Astrocyte (in vitro differentiated cells and primary cell): ENCODE results near the gene TTC9. TPM values are rescaled to one million over a fixed set of nuclear protein-coding genes. Genes with fewer than 3 reads are reported as not detected.

Source experiments
- DNase-seq: peaks from one replicate; pipeline ENCODE4 v3.0.0-alpha.2; 2010; ENCODE audit warnings: low read depth
- FAIRE-seq: peaks from 2 replicates; lab custom pipeline; 2011; peaks lifted over from hg19 to GRCh38; lab: Jason Lieb, UNC
- H2AFZ ChIP-seq: 2 replicates; pipeline ENCODE4 v1.6.0; 2012; ENCODE audit warnings: low read depth, low read length, inconsistent platforms
- H3K27ac ChIP-seq: 2 replicates; pipeline ENCODE4 v1.5.1; 2011; ENCODE audit warnings: low read depth, low read length, inconsistent platforms
- H3K27me3 ChIP-seq: 2 replicates; pipeline ENCODE4 v1.6.0; 2011; ENCODE audit warnings: low read length, inconsistent platforms; ENCODE audit not compliant: insufficient read depth
- H3K36me3 ChIP-seq: 2 replicates; pipeline ENCODE4 v1.5.1; 2011; ENCODE audit warnings: low read length, inconsistent platforms; ENCODE audit not compliant: insufficient read depth
- H3K4me1 ChIP-seq: 2 replicates; pipeline ENCODE4 v1.5.1; 2011; ENCODE audit warnings: low read length, inconsistent platforms; ENCODE audit not compliant: insufficient read depth
- H3K4me2 ChIP-seq: 2 replicates; pipeline ENCODE4 v1.6.0; 2012; ENCODE audit warnings: low read length, inconsistent platforms
- H3K4me3 ChIP-seq: 2 replicates; pipeline ENCODE4 v1.5.1; 2011; ENCODE audit warnings: low read depth, mild to moderate bottlenecking, low read length, inconsistent platforms; ENCODE audit not compliant: insufficient read depth
- H3K79me2 ChIP-seq: 2 replicates; pipeline ENCODE4 v1.6.0; 2012; ENCODE audit warnings: mild to moderate bottlenecking, low read length, inconsistent platforms; ENCODE audit not compliant: insufficient read depth
- H3K9ac ChIP-seq: 2 replicates; pipeline ENCODE4 v1.6.0; 2012; ENCODE audit warnings: mild to moderate bottlenecking, low read length, inconsistent platforms
- H3K9me3 ChIP-seq: 2 replicates; pipeline ENCODE4 v1.5.1; 2012; ENCODE audit warnings: low read depth, mild to moderate bottlenecking, low read length, inconsistent platforms; ENCODE audit not compliant: insufficient read depth
- H4K20me1 ChIP-seq: 2 replicates; pipeline ENCODE4 v1.6.0; 2012; ENCODE audit warnings: low read length, inconsistent platforms; ENCODE audit not compliant: insufficient read depth
- H3K27ac Mint-ChIP-seq: one replicate; pipeline ENCODE4 v1.8.0; 2021; ENCODE audit warnings: mild to moderate bottlenecking, mixed read lengths; ENCODE audit not compliant: unreplicated experiment
- H3K27me3 Mint-ChIP-seq: one replicate; pipeline ENCODE4 v1.8.0; 2021; ENCODE audit warnings: low read depth, mixed read lengths; ENCODE audit not compliant: unreplicated experiment
- H3K36me3 Mint-ChIP-seq: one replicate; pipeline ENCODE4 v1.8.0; 2021; ENCODE audit warnings: low read depth, mixed read lengths; ENCODE audit not compliant: unreplicated experiment
- H3K4me1 Mint-ChIP-seq: one replicate; pipeline ENCODE4 v1.8.0; 2021; ENCODE audit warnings: low read depth, mixed read lengths; ENCODE audit not compliant: unreplicated experiment
- H3K4me3 Mint-ChIP-seq: one replicate; pipeline ENCODE4 v1.8.0; 2021; ENCODE audit warnings: mild to moderate bottlenecking, moderate library complexity, mixed read lengths; ENCODE audit not compliant: unreplicated experiment
- H3K9me3 Mint-ChIP-seq: one replicate; pipeline ENCODE4 v1.8.0; 2021; ENCODE audit warnings: mild to moderate bottlenecking, mixed read lengths; ENCODE audit not compliant: unreplicated experiment
- CTCF ChIP-seq: IDR thresholded peaks from 2 replicates; pipeline ENCODE4 v1.5.1; 2011; ENCODE audit warnings: low read depth, mild to moderate bottlenecking, inconsistent platforms, low read length, moderate library complexity; ENCODE audit not compliant: insufficient read depth
- EZH2 ChIP-seq: IDR thresholded peaks from 2 replicates; pipeline ENCODE4 v1.6.1; 2012; ENCODE audit warnings: mild to moderate bottlenecking, low read length, inconsistent platforms; ENCODE audit not compliant: insufficient read depth
- total RNA-seq: library from RNA; stranded (reverse); gene quantifications from 2 replicates; pipeline ENCODE4 v1.2.1, GENCODE V29; 2021

Gene TTC9
- total RNA-seq, 1 donor from 2014 or later, result 8.4 TPM

- no peaks in the 10 kb centered on the region for H3K4me1 ChIP-seq
- no peak for FAIRE-seq
- H3K9ac ChIP-seq, result no peak overlapping the region
- DNase-seq, result no peak
- Mint-ChIP-seq H3K27ac (no peak overlapping the region), H3K36me3 (no peaks in the 10 kb centered on the region), H3K9me3 (no peaks in the 10 kb centered on the region), H3K4me3 (no peak overlapping the region), H3K27me3 (peaks cover 6% of the 10 kb centered on the region), H3K4me1 (no peaks in the 10 kb centered on the region)
- TF ChIP-seq EZH2 (no peak), CTCF (no peak)
- H3K36me3 ChIP-seq, result no peaks in the 10 kb centered on the region
- H2AFZ ChIP-seq, result no peak overlapping the region
- H3K79me2 ChIP-seq, result no peaks in the 10 kb centered on the region
- H3K4me3 ChIP-seq, result no peak overlapping the region
- no peaks in the 10 kb centered on the region for H4K20me1 ChIP-seq
- no peak overlapping the region for H3K27ac ChIP-seq
- H3K4me2 ChIP-seq, result no peak overlapping the region
- peaks cover 7% of the 10 kb centered on the region for H3K27me3 ChIP-seq
- no peaks in the 10 kb centered on the region for H3K9me3 ChIP-seq
Observed at GRCh38 chr14:70611216-70611615, 30.5 kb upstream of the TTC9 start.

GRCh38 chr14:70616646-70617045 lies 25.1 kb upstream of the TTC9 start:
- Histone ChIP-seq H4K20me1 (no peaks in the 10 kb centered on the region), H3K4me3 (no peak overlapping the region), H3K4me1 (no peaks in the 10 kb centered on the region), H3K4me2 (no peak overlapping the region), H3K36me3 (no peaks in the 10 kb centered on the region), H3K27me3 (peaks cover 5% of the 10 kb centered on the region), H3K9me3 (no peaks in the 10 kb centered on the region), H3K27ac (no peak overlapping the region), H2AFZ (no peak overlapping the region), H3K79me2 (no peaks in the 10 kb centered on the region), H3K9ac (no peak overlapping the region)
- Mint-ChIP-seq H3K27me3 (peaks cover 2% of the 10 kb centered on the region), H3K4me1 (no peaks in the 10 kb centered on the region), H3K27ac (no peak overlapping the region), H3K4me3 (no peak overlapping the region), H3K9me3 (no peaks in the 10 kb centered on the region), H3K36me3 (no peaks in the 10 kb centered on the region)
- FAIRE-seq, result no peak
- TF ChIP-seq CTCF, result no peak
- no peak for TF ChIP-seq EZH2
- DNase-seq, result no peak

- no peak for TF ChIP-seq EZH2
- TF ChIP-seq CTCF, result no peak
- Histone ChIP-seq H3K79me2 (no peaks in the 10 kb centered on the region), H3K4me3 (no peak overlapping the region), H3K27me3 (peaks cover 5% of the 10 kb centered on the region), H2AFZ (no peak overlapping the region), H3K27ac (no peak overlapping the region), H3K9me3 (no peaks in the 10 kb centered on the region), H3K9ac (no peak overlapping the region), H3K4me2 (no peak overlapping the region), H3K36me3 (no peaks in the 10 kb centered on the region), H3K4me1 (no peaks in the 10 kb centered on the region), H4K20me1 (no peaks in the 10 kb centered on the region)
- Mint-ChIP-seq H3K9me3 (no peaks in the 10 kb centered on the region), H3K4me1 (no peaks in the 10 kb centered on the region), H3K4me3 (no peak overlapping the region), H3K27ac (no peak overlapping the region), H3K27me3 (peaks cover 2% of the 10 kb centered on the region), H3K36me3 (no peaks in the 10 kb centered on the region)
- no peak for FAIRE-seq
- no peak for DNase-seq
Observed at GRCh38 chr14:70618314-70618713, 23.4 kb upstream of the TTC9 start.
